Nucleus accumbens (tissue), 56 donors: ENCODE measurements around the gene TBCD.
"Not testable (repeated sequence)": the region's sequence is repeated elsewhere in the genome, so short reads cannot be mapped to it uniquely, and the experiment has no call there.

Experiments
- DNase-seq, 56 donors: peaks; one replicate each; lab custom pipeline; 2025; lab: John Stamatoyannopoulos, UW

The TBCD gene

DNA sequence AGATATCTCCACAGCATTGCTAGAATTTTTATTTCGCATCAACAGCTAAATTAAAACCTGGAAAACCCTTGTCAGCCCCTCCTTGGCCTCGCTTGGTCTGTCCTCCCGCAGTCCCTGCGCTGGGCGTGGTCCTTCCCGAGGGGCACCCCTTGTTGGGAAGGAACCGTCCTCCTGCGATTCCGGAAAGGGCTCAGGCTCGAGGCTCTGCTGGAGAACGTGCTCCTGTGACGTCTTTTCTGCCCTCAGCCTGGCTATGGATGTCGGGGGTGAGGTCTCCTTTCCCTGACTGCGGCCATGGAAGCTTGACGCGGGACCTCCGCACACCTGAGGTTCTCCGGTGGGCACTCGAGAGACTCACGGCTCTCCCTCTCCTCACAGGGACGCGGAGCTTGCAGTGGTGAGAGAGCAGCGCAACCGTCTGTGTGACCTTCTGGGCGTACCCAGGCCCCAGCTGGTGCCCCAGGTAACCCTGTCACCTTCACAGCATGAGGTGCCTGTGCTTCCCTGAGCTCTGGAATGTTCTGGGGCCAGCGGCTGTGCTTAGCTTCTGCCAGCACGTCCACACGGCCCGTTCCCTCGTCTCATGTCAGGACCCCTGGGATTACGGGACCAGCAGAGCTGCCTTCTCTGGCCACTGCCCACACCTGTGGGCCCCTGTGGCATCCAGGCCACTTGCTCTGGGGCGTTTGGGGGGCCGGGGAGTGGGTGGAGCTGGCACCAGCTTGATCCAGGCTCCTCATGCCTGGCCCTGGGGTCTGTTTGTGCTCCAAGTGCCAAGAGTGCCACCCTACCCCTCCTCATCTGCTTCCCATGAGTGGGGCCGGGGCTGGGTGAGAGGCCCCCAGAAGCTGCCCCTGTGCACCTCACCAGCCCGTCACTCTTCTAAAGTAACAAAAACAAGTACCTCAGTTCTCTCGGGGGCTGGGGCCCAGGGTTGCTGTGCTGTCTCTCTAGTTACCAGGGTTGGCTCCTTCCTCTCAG lies 189.4 kb downstream of the TBCD start:
- no peak for DNase-seq

GRCh38 chr17:82942166-82943130 lies 190.6 kb downstream of the TBCD start:
- DNase-seq, result peak in 15 of 56 donors; percentile 7 to 65 (median 18)

GRCh38 chr17:82943339-82943738 lies 191.5 kb downstream of the TBCD start:
- no peak for DNase-seq

DNA sequence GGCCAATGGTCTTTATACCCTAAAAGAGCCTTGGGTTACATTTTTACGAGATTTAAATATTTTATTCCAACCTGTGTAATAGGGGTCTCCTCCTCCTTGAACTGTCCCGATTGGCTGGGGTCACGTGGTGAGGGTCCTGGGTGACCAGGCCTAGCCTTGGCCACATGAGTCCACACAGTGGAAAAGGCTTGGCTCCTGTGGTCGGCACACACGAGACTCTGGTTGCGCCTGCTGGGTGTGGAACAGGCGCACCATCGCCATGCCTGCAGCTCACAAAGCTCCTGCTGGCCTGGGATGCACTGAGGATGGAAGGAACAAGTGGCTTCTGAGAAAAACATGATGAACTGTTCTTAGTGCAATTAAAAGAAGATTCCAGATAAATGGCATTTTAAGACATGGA lies 191.9 kb downstream of the TBCD start:
- DNase-seq, result no peak

DNA sequence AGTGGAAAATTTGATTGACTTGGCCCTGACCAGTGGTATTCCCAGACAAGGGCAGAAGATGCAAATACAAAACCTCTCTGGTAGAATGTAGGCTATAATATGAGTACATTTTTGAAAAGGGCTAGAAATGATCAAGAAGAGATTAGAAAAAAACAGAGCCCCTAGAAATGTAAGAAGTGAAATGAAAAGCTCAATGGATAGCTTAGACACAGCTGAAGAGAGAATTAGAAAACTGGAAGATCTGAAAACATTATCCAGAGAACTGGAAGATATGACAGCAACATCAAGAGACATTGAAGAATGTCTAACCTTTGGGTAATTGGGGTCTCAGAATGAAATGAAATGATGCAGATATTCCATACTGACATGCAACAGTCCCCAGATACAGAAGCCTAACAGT lies 193.1 kb downstream of the TBCD start:
- no peak for DNase-seq

- DNase-seq, result no peak
Measured at GRCh38 chr17:82946081-82946480, 194.2 kb downstream of the TBCD start.

GRCh38 chr17:82947051-82947991 lies 195.5 kb downstream of the TBCD start:
- DNase-seq, result no peak

GRCh38 chr17:82948081-82948511 lies 196.2 kb downstream of the TBCD start:
- no peak for DNase-seq

DNA sequence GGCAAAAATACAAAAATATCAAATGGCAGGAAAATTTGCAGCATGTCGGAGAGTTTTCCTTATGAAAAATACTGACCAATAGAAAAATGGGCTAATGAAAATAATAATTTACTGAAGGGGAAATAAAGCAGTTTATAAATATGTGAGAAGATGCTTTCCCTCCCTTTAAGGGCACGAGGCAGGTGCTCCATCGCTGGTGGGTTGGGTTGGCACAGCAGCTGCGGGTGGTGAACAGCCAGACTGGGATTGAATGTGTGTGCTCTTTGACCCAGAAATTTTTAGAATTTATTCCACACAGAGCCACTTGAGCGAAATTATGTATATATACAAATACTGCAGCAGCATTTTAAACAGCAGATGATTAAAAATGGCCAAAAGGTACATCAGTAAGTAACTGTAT lies 197.1 kb downstream of the TBCD start:
- no peak for DNase-seq

GRCh38 chr17:82949361-82949760 lies 197.5 kb downstream of the TBCD start:
- DNase-seq, result no peak

DNA sequence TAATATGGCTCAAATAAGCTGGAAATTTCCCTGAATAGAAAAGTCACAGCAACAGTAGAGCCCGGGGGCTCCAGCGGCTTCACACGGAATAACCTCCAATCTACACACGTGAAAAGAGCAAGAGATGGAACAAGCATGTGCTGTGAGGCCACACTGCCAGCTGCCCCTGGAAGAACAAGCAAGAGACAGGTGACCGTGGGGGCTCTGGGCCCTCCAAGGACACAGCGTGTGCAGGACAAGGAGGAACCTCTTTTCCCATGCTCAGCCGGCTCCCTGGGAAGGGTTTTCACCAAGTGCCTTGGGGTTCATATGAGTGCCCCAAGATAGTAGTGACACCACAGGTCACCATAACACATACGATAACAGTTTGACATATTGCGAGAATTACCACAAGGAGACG lies 198.1 kb downstream of the TBCD start:
- DNase-seq, result no peak

GRCh38 chr17:82950525-82951102 lies 198.7 kb downstream of the TBCD start:
- no peak for DNase-seq

DNA sequence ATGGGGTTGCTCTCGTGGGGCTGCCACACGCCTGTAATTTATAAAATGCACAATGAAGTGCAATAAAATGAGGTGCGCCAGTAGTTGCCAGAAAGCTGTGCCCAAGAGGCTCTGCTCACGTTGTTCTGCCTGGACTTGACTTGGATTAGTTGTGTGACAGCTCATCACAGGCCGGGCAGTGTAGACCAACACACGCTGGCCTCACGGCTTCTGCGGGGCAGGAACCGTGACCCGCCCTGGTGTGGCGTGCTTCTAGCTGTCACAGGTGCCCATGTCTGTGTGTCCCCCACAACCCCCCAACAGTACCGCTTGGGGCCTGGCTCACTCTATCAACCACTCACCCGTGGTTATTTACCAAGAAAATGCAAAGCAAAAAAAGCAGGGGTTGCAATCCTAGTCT lies 200.2 kb downstream of the TBCD start:
- DNase-seq, result no peak

DNA sequence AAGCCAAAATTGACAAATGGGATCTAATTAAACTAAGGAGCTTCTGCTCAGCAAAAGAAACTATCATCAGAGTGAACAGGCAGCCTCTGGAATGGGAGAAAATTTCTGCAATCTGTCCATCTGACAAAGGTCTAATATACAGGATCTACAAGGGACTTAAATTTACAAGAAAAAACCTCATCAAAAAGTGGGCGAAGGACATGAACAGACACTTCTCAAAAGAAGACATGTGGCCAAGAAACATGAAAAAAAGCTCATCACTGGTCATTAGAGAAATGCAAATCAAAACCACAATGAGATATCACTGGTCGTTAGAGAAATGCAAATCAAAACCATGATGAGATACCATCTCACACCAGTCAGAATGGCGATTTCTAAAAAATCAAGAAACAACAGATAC lies 203.2 kb downstream of the TBCD start:
- not testable (repeated sequence) for DNase-seq

GRCh38 chr17:82955627-82956026 lies 203.8 kb downstream of the TBCD start:
- DNase-seq, result not testable (repeated sequence)

DNA sequence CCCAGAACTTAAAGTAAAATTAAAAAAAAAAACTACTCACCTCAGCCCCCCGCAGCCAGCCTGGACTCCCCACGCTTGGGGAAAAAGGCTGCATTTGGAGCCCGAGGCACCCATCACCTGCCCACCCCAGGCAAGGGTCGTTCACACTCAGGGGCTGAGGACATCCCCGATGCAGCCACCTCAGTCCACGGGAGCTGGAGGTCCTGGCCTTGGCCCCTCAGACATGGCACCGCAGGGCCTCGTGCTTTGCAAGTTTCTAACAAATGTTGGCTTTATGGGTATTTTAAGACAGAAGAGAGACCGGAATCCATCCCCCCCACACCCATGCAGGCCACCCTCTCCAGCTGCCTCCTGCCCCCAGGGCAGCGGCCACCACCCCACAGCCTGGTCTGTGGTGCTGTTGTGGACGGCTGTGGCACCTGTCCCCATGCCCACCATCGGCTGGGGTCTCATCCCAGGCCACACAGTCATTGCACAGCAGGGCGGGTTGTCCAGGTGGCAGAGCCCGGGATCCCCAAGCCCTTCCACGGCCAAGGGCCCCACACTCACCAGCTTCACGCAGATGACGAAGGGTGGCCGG lies 204.4 kb downstream of the TBCD start:
- no peak for DNase-seq

DNA sequence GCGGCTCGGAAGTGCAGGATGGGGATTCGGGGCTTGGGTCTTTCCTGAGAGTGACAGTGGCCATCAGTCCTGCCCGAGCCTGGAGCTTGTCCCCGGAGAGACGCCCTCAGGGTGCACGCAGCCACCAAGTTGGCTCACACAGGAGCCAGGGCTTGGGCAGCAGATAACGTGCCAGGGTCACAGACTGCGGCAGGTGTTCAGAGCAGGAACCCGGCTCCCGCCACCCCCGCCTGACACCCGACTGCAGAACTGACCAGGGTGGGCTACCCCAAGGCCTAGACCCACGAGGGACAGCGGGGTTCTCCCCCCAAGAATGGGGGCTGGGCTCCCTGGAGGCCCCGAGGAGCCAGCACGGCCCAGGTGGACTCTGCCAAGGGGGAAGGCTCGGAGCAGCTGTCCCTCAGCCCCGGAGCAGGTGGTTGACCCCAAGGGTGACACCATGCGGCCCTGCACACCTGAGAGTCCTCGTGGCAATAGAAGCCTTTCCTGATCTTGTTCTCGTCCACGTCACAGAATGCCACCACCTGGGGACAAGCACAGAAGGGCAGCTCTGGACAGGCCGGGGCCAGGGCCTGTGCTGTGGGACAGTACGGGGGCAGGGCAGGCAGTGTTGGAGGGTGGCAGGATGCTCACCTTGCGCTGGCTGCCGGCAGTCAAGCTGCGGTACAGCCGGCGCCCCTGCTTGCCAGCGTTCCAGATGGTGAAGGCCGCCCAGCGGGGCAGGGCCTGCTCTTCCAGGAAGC lies 205.0 kb downstream of the TBCD start:
- no peak for DNase-seq

- no peak for DNase-seq
Measured at GRCh38 chr17:82957469-82957795, 205.6 kb downstream of the TBCD start.
